GM21390 (cell line): ENCODE measurements around the gene CYP2F1.
"Not testable (repeated sequence)": the region's sequence is repeated elsewhere in the genome, so short reads cannot be mapped to it uniquely, and the experiment has no call there.

Experiments used
- ATAC-seq: cut with Tn5 transposase; IDR thresholded peaks from one replicate; pipeline ENCODE4 v1.9.1; 2021; ENCODE audit not compliant: unreplicated experiment

The CYP2F1 gene

GRCh38 chr19:41126765-41127203 is 12.6 kb downstream of the CYP2F1 start:
- ATAC-seq: not testable (repeated sequence)

- not testable (repeated sequence) for ATAC-seq
Measured at GRCh38 chr19:41127362-41127761, 13.1 kb downstream of the CYP2F1 start.

DNA sequence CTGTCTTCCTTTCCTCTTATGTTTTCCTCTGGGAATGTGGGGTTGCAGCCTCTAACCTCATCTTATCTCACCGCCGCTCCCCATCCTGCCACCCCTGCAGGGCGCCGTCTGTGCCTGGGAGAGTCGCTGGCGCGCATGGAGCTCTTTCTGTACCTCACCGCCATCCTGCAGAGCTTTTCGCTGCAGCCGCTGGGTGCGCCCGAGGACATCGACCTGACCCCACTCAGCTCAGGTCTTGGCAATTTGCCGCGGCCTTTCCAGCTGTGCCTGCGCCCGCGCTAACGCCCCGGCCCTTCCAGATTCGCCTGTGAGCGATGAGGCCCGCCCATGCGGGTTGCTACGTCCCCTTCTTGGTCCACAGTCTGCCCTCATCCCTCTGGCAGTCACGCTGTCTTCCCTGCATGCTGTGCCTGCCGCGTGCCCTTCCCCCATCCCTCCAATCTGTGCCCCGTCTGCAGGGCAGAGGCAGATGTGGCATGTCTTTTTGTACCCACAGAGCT is 13.6 kb downstream of the CYP2F1 start:
- ATAC-seq: not testable (repeated sequence)

DNA sequence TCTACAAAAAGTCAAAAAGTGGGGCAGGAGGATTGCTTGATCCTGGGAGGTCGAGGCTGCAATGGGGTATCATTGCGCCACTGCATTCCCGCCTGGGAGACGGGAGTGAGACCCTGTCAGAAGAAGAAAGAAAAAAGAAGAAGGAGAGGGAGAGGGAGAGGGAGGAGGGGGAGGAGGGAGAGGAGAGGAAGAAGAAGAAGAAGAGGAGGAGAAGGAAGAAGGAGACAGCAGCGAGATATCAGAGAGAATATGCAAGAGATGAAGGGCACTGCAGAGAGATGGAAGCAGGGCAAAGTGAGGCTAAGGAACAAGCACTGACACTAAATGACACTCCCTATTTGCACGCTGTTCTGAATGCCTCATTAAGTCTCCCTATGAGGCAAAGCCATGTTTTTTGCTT is 14.5 kb downstream of the CYP2F1 start:
- ATAC-seq: no peak

GRCh38 chr19:41131186-41131585 is 17.0 kb downstream of the CYP2F1 start:
- ATAC-seq: no peak

- ATAC-seq: no peak
Measured at GRCh38 chr19:41133260-41133659, 19.0 kb downstream of the CYP2F1 start.

- no peak for ATAC-seq
Measured at GRCh38 chr19:41134616-41135015, 20.4 kb downstream of the CYP2F1 start.

- not testable (repeated sequence) for ATAC-seq
Measured at GRCh38 chr19:41135390-41136384, 21.5 kb downstream of the CYP2F1 start.

DNA sequence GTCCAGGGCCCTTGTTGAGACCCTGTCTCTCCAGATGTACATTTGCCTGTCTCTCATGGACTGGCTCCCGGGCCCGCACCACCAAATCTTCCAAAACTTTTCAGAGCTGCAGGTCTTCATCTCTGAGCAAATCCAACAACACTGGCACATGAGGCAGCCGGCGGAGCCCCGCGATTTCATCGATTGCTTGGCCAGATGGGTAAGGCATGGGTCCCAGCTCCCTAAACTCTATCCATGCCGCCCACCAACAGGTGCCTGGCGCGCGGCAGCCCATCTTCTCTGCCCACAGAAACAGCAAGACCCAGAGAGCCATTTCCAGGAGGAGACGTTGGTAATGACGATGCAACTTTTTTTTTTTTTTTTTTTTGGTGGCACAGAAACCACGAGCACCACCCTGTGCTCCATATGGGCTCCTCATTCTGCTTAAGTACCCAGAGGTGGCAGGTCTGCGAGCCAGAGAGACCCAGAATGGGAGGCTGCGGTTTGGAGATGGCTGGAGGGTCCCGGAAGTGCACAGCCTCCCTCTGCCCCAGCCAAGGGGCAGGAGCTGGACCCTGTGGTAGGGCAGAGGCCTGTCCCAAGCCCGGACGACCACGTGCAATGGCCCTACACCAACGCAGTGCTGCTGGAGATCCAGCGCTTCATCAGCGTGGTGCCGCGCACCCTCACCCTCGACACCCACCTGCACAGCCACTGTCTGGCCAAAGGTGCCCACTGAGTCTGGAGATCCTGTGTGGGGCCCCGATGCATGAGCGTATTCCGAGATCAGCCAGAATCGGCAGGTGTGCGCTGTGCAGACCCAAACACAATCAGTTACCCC is 22.6 kb downstream of the CYP2F1 start:
- no peak for ATAC-seq

DNA sequence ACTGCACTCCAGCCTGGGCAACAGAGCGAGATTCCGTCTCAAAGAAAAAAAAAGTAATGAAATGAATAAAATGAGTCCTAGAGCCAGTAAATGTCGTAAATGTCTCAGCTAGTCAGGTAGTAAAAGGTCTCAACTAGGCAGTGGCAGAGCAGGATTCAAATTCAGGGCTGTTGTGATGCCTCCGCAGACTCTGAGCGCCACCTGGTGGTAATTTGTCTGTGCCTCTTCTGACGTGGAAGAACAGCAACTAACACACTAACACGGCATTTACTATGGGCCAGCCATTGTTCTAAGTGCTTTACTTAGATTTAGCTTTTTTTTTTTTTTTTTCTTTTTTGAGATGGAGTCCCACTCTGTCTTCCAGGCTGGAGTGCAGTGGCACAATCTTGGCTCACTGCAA is 30.2 kb downstream of the CYP2F1 start:
- ATAC-seq: no peak

DNA sequence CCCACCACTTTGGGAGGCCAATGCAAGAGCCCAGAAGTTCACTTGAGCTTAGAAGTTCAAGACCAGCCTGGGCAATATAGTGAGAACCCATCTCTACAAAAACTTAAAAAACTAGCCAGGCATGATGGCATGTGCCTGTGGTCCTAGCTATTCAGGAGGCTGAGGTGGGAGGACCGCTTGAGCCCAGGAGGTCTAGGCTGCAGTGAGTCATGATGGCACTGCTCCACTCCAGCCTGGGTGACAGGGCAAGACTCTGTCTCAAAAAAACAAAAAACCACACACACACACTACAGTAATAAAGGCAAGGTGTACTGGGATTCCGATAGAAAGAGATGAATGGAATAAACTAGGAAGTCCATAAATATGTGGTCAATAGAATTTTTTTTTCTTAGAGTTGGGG is 35.6 kb downstream of the CYP2F1 start:
- ATAC-seq: no peak

GRCh38 chr19:41150986-41151385 is 36.8 kb downstream of the CYP2F1 start:
- ATAC-seq: not testable (repeated sequence)

GRCh38 chr19:41154060-41154459 is 39.8 kb downstream of the CYP2F1 start:
- no peak for ATAC-seq

GRCh38 chr19:41156207-41156606 is 42.0 kb downstream of the CYP2F1 start:
- no peak for ATAC-seq

DNA sequence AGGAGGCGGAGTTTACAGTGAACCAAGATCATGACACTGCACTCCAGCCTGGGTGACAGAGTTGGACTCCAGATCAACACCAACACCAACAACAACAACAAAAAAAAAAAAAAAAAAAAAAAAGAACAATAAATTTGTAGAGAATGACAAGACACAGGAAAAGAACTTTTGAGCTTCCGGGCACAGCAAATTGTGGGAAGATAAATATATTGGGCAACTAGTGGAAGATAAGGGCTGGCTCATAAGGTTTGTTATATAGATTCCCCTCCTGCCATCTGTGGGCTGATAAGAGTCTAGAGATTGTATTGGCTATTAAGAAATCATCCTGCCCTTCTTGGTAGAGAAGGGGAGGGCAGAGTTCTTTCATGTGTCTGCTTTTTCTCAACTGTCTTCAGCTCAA is 45.6 kb downstream of the CYP2F1 start:
- no peak for ATAC-seq

DNA sequence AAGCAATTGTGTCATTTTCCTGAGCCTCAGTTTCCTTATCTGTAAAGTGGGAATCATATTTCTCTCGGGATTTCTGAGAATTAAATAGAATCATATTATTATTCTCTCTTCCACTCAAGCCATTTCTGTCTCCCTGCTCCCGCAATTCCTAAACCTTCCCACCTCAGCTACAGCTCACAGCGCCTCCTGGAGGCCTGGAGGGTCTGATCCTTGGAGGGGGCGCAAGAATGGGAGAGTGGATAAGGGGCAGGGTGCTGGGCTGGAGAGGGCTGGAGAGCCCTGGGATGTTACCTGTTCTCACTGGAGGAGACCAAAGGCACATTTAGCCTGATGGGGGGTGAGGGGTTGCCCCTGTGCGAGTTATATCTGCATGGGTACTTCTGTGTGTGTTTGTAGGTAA is 47.7 kb downstream of the CYP2F1 start:
- no peak for ATAC-seq

- ATAC-seq: no peak
Measured at GRCh38 chr19:41166944-41167804, 52.9 kb downstream of the CYP2F1 start.

DNA sequence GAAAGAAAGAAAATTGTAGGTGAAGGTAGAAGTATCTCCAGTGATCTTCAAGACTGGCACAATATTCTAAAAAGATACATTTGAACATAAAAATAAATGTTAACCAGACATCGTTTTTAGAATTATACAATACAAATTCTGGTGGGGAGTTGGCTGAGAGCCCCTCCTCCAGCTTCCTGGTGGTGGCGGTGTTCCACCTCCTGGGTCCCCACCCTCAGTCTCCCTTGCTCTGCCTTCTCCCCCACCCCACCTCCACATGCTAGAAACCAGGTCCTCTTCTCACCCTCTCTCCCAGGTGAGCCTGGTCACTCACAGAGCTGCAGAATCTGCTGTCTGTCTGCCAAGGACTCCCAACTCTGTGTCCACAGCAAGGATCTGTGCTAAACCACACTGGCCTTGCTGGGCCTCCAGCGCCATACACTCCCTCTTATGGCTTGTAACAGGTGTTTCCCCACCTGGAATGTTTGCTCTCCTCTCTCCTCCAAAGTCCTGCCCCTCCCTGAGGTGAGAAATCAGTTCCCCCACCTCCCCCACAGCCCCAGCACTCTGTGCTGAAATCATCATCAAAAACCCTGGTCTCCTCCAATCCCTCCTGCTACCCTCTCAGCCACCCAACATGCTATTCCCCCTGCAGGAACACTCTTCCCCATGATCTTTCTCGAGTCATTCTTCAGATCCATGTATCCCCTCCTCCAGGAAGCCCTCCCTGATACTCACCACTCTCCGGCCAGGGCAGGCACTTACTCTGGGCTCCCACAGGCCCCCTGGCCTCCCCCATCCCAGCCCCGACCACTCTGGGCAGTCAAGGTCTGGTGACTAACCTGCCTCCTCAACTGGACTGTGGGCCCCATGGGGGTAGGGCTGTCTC is 58.3 kb downstream of the CYP2F1 start:
- no peak for ATAC-seq

DNA sequence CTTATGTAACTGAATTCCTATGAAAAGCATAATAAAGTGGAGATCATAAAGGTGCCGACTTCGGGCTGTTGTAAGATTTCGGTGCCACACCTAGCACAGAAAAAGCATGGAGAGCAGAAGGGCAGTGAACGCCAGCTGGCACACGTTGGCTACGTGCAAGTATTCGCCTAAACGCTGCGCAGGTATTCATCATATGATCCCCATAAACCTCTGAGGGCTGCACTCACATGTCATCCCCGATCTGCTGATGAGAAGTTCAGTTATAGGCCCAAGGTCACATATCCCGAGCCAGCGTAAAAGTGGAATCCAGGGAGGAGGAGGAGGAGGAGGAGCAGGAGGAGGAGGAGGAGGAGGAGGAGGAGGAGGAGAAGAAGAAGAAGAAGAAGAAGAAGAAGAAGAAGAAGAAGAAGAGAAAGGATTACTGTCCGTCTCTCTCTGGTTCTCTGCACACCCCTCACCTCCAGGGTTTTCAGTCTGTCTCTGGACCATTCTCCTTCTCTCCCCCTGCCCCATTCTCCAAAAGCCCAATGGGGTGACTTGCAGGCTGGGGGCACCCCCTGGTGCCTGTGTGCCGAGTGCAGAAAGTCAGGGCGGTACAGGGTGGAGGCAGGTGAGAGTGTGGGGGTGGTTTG is 60.2 kb downstream of the CYP2F1 start:
- no peak for ATAC-seq
